ENCODE data around the gene PGM3. TPM values are rescaled to one million over a fixed set of nuclear protein-coding genes. Genes with fewer than 3 reads are reported as not detected.

The PGM3 gene
- total RNA-seq, 1 donor from 2014 or later: 17.4 TPM

GRCh38 chr6:83183082-83183828 is 9.8 kb downstream of the PGM3 start:
- peak; percentile 44 for ATAC-seq

- no peak for ATAC-seq
These were observed 11.0 kb downstream of the PGM3 start for GRCh38 chr6:83182114-83182513.

GRCh38 chr6:83180426-83180950 is 12.6 kb downstream of the PGM3 start:
- ATAC-seq: no peak

GRCh38 chr6:83176246-83176645 is 16.8 kb downstream of the PGM3 start:
- no peak for ATAC-seq

GRCh38 chr6:83169511-83169910 is 23.6 kb downstream of the PGM3 start:
- no peak for ATAC-seq

- no peak for ATAC-seq
These were observed 24.0 kb downstream of the PGM3 start for GRCh38 chr6:83169106-83169505.

- ATAC-seq: peak; percentile 68
These were observed 24.5 kb downstream of the PGM3 start for GRCh38 chr6:83168556-83168955.

GRCh38 chr6:83167726-83168278 is 25.3 kb downstream of the PGM3 start:
- no peak for ATAC-seq

- ATAC-seq: no peak
These were observed 32.9 kb downstream of the PGM3 start for GRCh38 chr6:83160167-83160566.

- ATAC-seq: no peak
These were observed 37.3 kb downstream of the PGM3 start for GRCh38 chr6:83155794-83156193.

GRCh38 chr6:83153883-83154521 is 39.1 kb downstream of the PGM3 start:
- no peak for ATAC-seq

GRCh38 chr6:83152913-83153312 is 40.2 kb downstream of the PGM3 start:
- ATAC-seq: no peak

GRCh38 chr6:83151114-83151513 is 42.0 kb downstream of the PGM3 start:
- no peak for ATAC-seq

- no peak for ATAC-seq
These were observed 54.3 kb downstream of the PGM3 start for GRCh38 chr6:83138758-83139157.

GRCh38 chr6:83138118-83138722 is 54.8 kb downstream of the PGM3 start:
- no peak for ATAC-seq

- no peak for ATAC-seq
These were observed 60.9 kb downstream of the PGM3 start for GRCh38 chr6:83132121-83132520.

- ATAC-seq: no peak
These were observed 65.1 kb downstream of the PGM3 start for GRCh38 chr6:83127976-83128375.

- no peak for ATAC-seq
These were observed 65.8 kb downstream of the PGM3 start for GRCh38 chr6:83127258-83127657.

- no peak for ATAC-seq
These were observed 66.3 kb downstream of the PGM3 start for GRCh38 chr6:83126807-83127206.

- ATAC-seq: no peak
These were observed 66.8 kb downstream of the PGM3 start for GRCh38 chr6:83126223-83126622.

GRCh38 chr6:83125425-83125824 is 67.6 kb downstream of the PGM3 start:
- no peak for ATAC-seq

GRCh38 chr6:83124553-83124952 is 68.5 kb downstream of the PGM3 start:
- ATAC-seq: no peak

- no peak for ATAC-seq
These were observed 73.2 kb downstream of the PGM3 start for GRCh38 chr6:83119742-83120300.

All from esophagus mucosa (tissue), 1 donor.